Neuronal stem cell (in vitro differentiated cells): ENCODE results near the gene C10orf67.

Experiments used
- DNase-seq: peaks from one replicate; pipeline ENCODE4 v3.0.0-alpha.2; 2013; ENCODE audit warnings: low spot score
- H2AFZ ChIP-seq: one replicate; pipeline ENCODE4 v1.6.1; 2013; ENCODE audit warnings: mild to moderate bottlenecking, low read length, inconsistent platforms
- H2AK5ac ChIP-seq: 2 replicates; pipeline ENCODE4 v1.6.1; 2013; ENCODE audit warnings: low read depth, mild to moderate bottlenecking, inconsistent platforms, low read length, moderate library complexity, mixed read lengths
- H2BK120ac ChIP-seq: 2 replicates; pipeline ENCODE4 v1.6.1; 2013; ENCODE audit warnings: low read depth, mild to moderate bottlenecking, inconsistent platforms, low read length, moderate library complexity, mixed read lengths
- H2BK12ac ChIP-seq: one replicate; pipeline ENCODE4 v1.6.1; 2013; ENCODE audit warnings: low read length, inconsistent platforms
- H2BK15ac ChIP-seq: 2 replicates; pipeline ENCODE4 v1.6.1; 2013; ENCODE audit warnings: mild to moderate bottlenecking, low read length, inconsistent platforms, mixed read lengths
- H2BK5ac ChIP-seq: one replicate; pipeline ENCODE4 v1.6.1; 2013; ENCODE audit warnings: inconsistent platforms, mild to moderate bottlenecking, low read length, moderate library complexity
- H3K14ac ChIP-seq: one replicate; pipeline ENCODE4 v1.6.1; 2013; ENCODE audit warnings: low read length, inconsistent platforms
- H3K18ac ChIP-seq: 2 replicates; pipeline ENCODE4 v1.6.1; 2013; ENCODE audit warnings: low read length, inconsistent platforms
- H3K23ac ChIP-seq: 2 replicates; pipeline ENCODE4 v1.6.1; 2013; ENCODE audit warnings: low read depth, mild to moderate bottlenecking, mixed read lengths, low read length, inconsistent platforms; ENCODE audit not compliant: poor library complexity
- H3K27ac ChIP-seq: replicated peaks from 3 replicates; pipeline ENCODE4 v1.5.1; 2013; ENCODE audit warnings: low read length, inconsistent platforms
- H3K27me3 ChIP-seq, 3 experiments: 2 replicates each; pipeline ENCODE4 v1.6.1; 2013; ENCODE audit warnings: low read length in 3 of 3, mild to moderate bottlenecking in 2 of 3, inconsistent platforms in 1 of 3, low read depth in 1 of 3, mixed read lengths in 1 of 3, moderate library complexity in 1 of 3; ENCODE audit not compliant: control insufficient read depth in 3 of 3, insufficient read depth in 3 of 3
- H3K36me3 ChIP-seq, 2 donors: replicated peaks in 1 of 2; 2 replicates each; pipeline ENCODE4 v1.6.1; 2013; ENCODE audit warnings: low read length in 2 of 2; ENCODE audit not compliant: control insufficient read depth in 2 of 2, insufficient read depth in 2 of 2
- H3K4ac ChIP-seq: 2 replicates; pipeline ENCODE4 v1.6.1; 2013; ENCODE audit warnings: inconsistent platforms, mild to moderate bottlenecking, low read length, moderate library complexity
- H3K4me1 ChIP-seq, 2 donors: 1 replicate in 1 of 2; 2 replicates in 1 of 2; pipeline ENCODE4 v1.6.1; 2013; ENCODE audit warnings: low read length in 2 of 2, low read depth in 1 of 2; ENCODE audit not compliant: control insufficient read depth in 2 of 2, insufficient read depth in 1 of 2
- H3K4me2 ChIP-seq: one replicate; pipeline ENCODE4 v1.6.1; 2013; ENCODE audit warnings: mild to moderate bottlenecking, low read length, inconsistent platforms; ENCODE audit not compliant: insufficient read depth, poor library complexity, severe bottlenecking
- H3K4me3 ChIP-seq, 2 donors: 2 replicates each; pipeline ENCODE4 v1.5.1; 2013; ENCODE audit warnings: low read length in 2 of 2, mild to moderate bottlenecking in 2 of 2, inconsistent platforms in 1 of 2, moderate library complexity in 1 of 2
- H3K79me1 ChIP-seq: one replicate; pipeline ENCODE4 v1.6.1; 2013; ENCODE audit warnings: low read depth, mild to moderate bottlenecking, inconsistent platforms, low read length, moderate library complexity
- H3K9ac ChIP-seq: one replicate; pipeline ENCODE4 v1.6.1; 2013; ENCODE audit warnings: mild to moderate bottlenecking, low read depth, low read length, inconsistent platforms; ENCODE audit not compliant: poor library complexity
- H3K9me3 ChIP-seq, 2 donors: replicated peaks in 1 of 2; 2 replicates each; pipeline versions ENCODE3 to v1.6.1; 2013; ENCODE audit warnings: low read length in 2 of 2, mild to moderate bottlenecking in 2 of 2, inconsistent platforms in 1 of 2, low read depth in 1 of 2, mixed read lengths in 1 of 2, moderate library complexity in 1 of 2; ENCODE audit not compliant: control insufficient read depth in 2 of 2, insufficient read depth in 1 of 2
- H4K8ac ChIP-seq: one replicate; pipeline ENCODE4 v1.6.1; 2013; ENCODE audit warnings: low read depth, mild to moderate bottlenecking, inconsistent platforms, low read length, moderate library complexity
- H4K91ac ChIP-seq: one replicate; pipeline ENCODE4 v1.6.1; 2013; ENCODE audit warnings: low read length, low read depth, mild to moderate bottlenecking, inconsistent platforms; ENCODE audit not compliant: poor library complexity
- WGBS, 2 donors: extraction: QIAGEN DNeasy Blood & Tissue Kit; methylation state at CpG; one replicate each; pipeline ENCODE4 v1.1.7; 2013; ENCODE audit warnings: missing lambda C conversion rate in 2 of 2, mixed read lengths in 1 of 2; ENCODE audit not compliant: insufficient read length in 2 of 2, insufficient replicate concordance in 1 of 2; ENCODE audit errors: extremely low coverage in 2 of 2; 5-methylcytosine and 5-hydroxymethylcytosine counted together

Gene C10orf67

GRCh38 chr10:23359692-23360380 is 15.2 kb upstream of the C10orf67 start:
- H2BK12ac ChIP-seq = no peak overlapping the region
- DNase-seq = no peak
- H2AFZ ChIP-seq = no peak overlapping the region
- H3K4me1 ChIP-seq = no peaks in the 10 kb centered on the region
- no peak overlapping the region for H2AK5ac ChIP-seq
- H2BK120ac ChIP-seq = no peak overlapping the region
- H3K27ac ChIP-seq = no peak overlapping the region
- no peak overlapping the region for H2BK5ac ChIP-seq
- no peak overlapping the region for H2BK15ac ChIP-seq
- H3K14ac ChIP-seq = no peak overlapping the region
- H3K27me3 ChIP-seq = no peaks in the 10 kb centered on the region
- no peak overlapping the region for H4K91ac ChIP-seq
- H4K8ac ChIP-seq = no peak overlapping the region
- H3K4me3 ChIP-seq = no peak overlapping the region
- H3K18ac ChIP-seq = no peak overlapping the region
- H3K4me2 ChIP-seq = no peak overlapping the region
- no peak overlapping the region for H3K4ac ChIP-seq
- H3K9ac ChIP-seq = no peak overlapping the region
- no CpG with 5 or more reads among the region's 8 CpGs for WGBS, 2 donors
- H3K23ac ChIP-seq = no peak overlapping the region
- H3K9me3 ChIP-seq = no peaks in the 10 kb centered on the region
- no peaks in the 10 kb centered on the region for H3K79me1 ChIP-seq
- H3K36me3 ChIP-seq = no peaks in the 10 kb centered on the region

GRCh38 chr10:23358357-23358756 is 13.8 kb upstream of the C10orf67 start:
- no peak overlapping the region for H3K4ac ChIP-seq
- WGBS, 2 donors = no CpG with 5 or more reads among the region's 2 CpGs
- no peaks in the 10 kb centered on the region for H3K79me1 ChIP-seq
- no peak overlapping the region for H3K27ac ChIP-seq
- no peaks in the 10 kb centered on the region for H3K36me3 ChIP-seq
- H3K14ac ChIP-seq = no peak overlapping the region
- H2AFZ ChIP-seq = no peak overlapping the region
- H2BK12ac ChIP-seq = no peak overlapping the region
- H4K8ac ChIP-seq = no peak overlapping the region
- DNase-seq = no peak
- H3K4me1 ChIP-seq = no peaks in the 10 kb centered on the region
- no peak overlapping the region for H2BK120ac ChIP-seq
- H3K4me2 ChIP-seq = no peak overlapping the region
- H3K9me3 ChIP-seq = no peaks in the 10 kb centered on the region
- no peak overlapping the region for H3K9ac ChIP-seq
- no peak overlapping the region for H2BK15ac ChIP-seq
- H3K23ac ChIP-seq = no peak overlapping the region
- H2BK5ac ChIP-seq = no peak overlapping the region
- no peak overlapping the region for H3K18ac ChIP-seq
- H3K27me3 ChIP-seq = no peaks in the 10 kb centered on the region
- H2AK5ac ChIP-seq = no peak overlapping the region
- H3K4me3 ChIP-seq = no peak overlapping the region
- no peak overlapping the region for H4K91ac ChIP-seq

GRCh38 chr10:23354630-23355279 is 10.2 kb upstream of the C10orf67 start:
- Histone ChIP-seq H3K14ac (no peak overlapping the region), H4K8ac (no peak overlapping the region), H3K18ac (no peak overlapping the region), H3K27ac (no peak overlapping the region), H3K79me1 (no peaks in the 10 kb centered on the region), H3K27me3 (no peaks in the 10 kb centered on the region), H2BK15ac (no peak overlapping the region), H3K9me3 (no peaks in the 10 kb centered on the region), H3K4me1 (no peaks in the 10 kb centered on the region), H2AK5ac (no peak overlapping the region), H2BK5ac (no peak overlapping the region), H2AFZ (no peak overlapping the region), H4K91ac (no peak overlapping the region), H3K9ac (no peak overlapping the region), H2BK120ac (no peak overlapping the region), H3K4me2 (no peak overlapping the region), H3K4ac (no peak overlapping the region), H3K23ac (no peak overlapping the region), H3K36me3 (no peaks in the 10 kb centered on the region), H3K4me3 (no peak overlapping the region), H2BK12ac (no peak overlapping the region)
- no peak for DNase-seq
- no CpG with 5 or more reads among the region's 5 CpGs for WGBS, 2 donors

- H2BK15ac ChIP-seq = no peak overlapping the region
- H3K18ac ChIP-seq = no peak overlapping the region
- no peak overlapping the region for H2BK12ac ChIP-seq
- no peak overlapping the region for H3K4me2 ChIP-seq
- no peak overlapping the region for H3K4me3 ChIP-seq
- H3K4ac ChIP-seq = no peak overlapping the region
- H2AFZ ChIP-seq = no peak overlapping the region
- no peak for DNase-seq
- H3K14ac ChIP-seq = no peak overlapping the region
- H3K9ac ChIP-seq = no peak overlapping the region
- peaks cover 0 to 2% of the 10 kb centered on the region in 2 donors for H3K4me1 ChIP-seq
- no peak overlapping the region for H2BK120ac ChIP-seq
- H3K27ac ChIP-seq = no peak overlapping the region
- H3K23ac ChIP-seq = no peak overlapping the region
- no peak overlapping the region for H4K91ac ChIP-seq
- WGBS, 2 donors = no CpG with 5 or more reads among the region's 3 CpGs
- H3K27me3 ChIP-seq = no peaks in the 10 kb centered on the region
- no peak overlapping the region for H2AK5ac ChIP-seq
- H3K9me3 ChIP-seq = no peaks in the 10 kb centered on the region
- no peaks in the 10 kb centered on the region for H3K79me1 ChIP-seq
- no peak overlapping the region for H4K8ac ChIP-seq
- H3K36me3 ChIP-seq = no peaks in the 10 kb centered on the region
- no peak overlapping the region for H2BK5ac ChIP-seq
Observed at GRCh38 chr10:23351926-23352519, 7.4 kb upstream of the C10orf67 start.
